ENCODE data around the gene PVR. TPM values are rescaled to one million over a fixed set of nuclear protein-coding genes. Genes with fewer than 3 reads are reported as not detected.

The PVR gene
- total RNA-seq, 2 experiments from 2014 or later: not detected

DNA sequence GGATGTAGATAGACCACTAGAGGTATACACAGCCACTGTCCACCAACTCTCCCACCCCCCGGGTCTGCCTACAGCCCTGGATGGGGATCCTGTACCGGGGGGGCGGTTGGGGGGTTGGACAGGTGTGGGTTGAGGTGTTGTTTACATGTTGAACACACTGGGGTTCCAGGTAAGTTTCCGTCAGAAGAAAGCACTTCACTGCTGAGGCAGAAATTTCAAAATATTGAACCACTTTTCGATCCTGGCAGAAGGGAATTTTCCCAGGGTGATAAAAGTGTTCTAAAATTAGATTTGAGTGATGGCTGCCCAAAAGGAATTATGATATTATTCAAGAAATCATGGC lies 48.6 kb downstream of the PVR start:
- no peak for DNase-seq (ENCODE audit: low spot score)
- Histone ChIP-seq H3K27ac (ENCODE audit: low read depth, low read length, poor library complexity, severe bottlenecking) (no peak overlapping the region), H3K79me2 (ENCODE audit: insufficient read depth, low read depth, low read length) (no peaks in the 10 kb centered on the region), H3K36me3 (ENCODE audit: insufficient read depth, low read length) (no peaks in the 10 kb centered on the region), H3K4me1 (ENCODE audit: insufficient read depth, low read length, poor library complexity, severe bottlenecking) (peaks cover 13% of the 10 kb centered on the region), H4K20me1 (ENCODE audit: insufficient read depth, low read length) (no peaks in the 10 kb centered on the region), H2AFZ (ENCODE audit: low read length) (peak overlapping the region; percentile 81; the same call in 1 of the 2 replicates), H3K4me2 (ENCODE audit: low read length) (peak overlapping the region; percentile 49), H3K9me3 (ENCODE audit: low read length) (no peaks in the 10 kb centered on the region), H3K4me3 (ENCODE audit: low read depth, low read length, poor library complexity, severe bottlenecking) (peak overlapping the region; percentile 6), H3K9me2 (ENCODE audit: insufficient read depth, low read length) (no peaks in the 10 kb centered on the region)
- ChIA-PET POLR2A (no interaction called here), CTCF (ENCODE audit: unreplicated experiment) (no interaction called here)
- intact Hi-C loops (cut with micrococcal nuclease; ENCODE audit: unreplicated experiment): no loop called here
- BruUV-seq (replicated peaks): no TSS peak
- TF ChIP-seq, protein P1, sequence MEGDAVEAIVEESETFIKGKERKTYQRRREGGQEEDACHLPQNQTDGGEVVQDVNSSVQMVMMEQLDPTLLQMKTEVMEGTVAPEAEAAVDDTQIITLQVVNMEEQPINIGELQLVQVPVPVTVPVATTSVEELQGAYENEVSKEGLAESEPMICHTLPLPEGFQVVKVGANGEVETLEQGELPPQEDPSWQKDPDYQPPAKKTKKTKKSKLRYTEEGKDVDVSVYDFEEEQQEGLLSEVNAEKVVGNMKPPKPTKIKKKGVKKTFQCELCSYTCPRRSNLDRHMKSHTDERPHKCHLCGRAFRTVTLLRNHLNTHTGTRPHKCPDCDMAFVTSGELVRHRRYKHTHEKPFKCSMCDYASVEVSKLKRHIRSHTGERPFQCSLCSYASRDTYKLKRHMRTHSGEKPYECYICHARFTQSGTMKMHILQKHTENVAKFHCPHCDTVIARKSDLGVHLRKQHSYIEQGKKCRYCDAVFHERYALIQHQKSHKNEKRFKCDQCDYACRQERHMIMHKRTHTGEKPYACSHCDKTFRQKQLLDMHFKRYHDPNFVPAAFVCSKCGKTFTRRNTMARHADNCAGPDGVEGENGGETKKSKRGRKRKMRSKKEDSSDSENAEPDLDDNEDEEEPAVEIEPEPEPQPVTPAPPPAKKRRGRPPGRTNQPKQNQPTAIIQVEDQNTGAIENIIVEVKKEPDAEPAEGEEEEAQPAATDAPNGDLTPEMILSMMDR (conservative IDR thresholded peaks at IDR 0.05; ENCODE audit: low read length): no peak

DNA sequence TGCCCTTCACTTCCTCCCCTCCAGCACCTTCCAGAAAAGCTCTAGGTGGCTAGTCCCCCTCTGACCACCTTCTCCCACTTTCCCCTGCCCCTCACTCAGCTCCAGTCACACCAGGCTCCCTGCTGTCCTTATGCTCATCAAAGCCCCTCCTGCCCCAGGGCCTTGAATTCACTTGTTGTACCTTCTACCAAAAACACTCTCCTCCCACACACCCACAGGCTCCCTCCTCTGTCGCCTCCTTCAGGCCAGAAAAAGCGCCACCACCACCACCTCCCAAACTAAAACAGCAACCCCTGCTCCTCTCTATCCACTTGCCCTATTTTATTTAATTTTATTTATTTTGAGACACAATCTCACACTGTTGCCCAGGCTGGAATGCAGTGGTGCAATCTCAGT lies 50.5 kb downstream of the PVR start:
- Histone ChIP-seq H3K79me2 (ENCODE audit: insufficient read depth, low read depth, low read length) (no peaks in the 10 kb centered on the region), H3K9me2 (ENCODE audit: insufficient read depth, low read length) (no peaks in the 10 kb centered on the region), H3K27ac (ENCODE audit: low read depth, low read length, poor library complexity, severe bottlenecking) (no peak overlapping the region), H2AFZ (ENCODE audit: low read length) (no peak overlapping the region), H3K4me3 (ENCODE audit: low read depth, low read length, poor library complexity, severe bottlenecking) (no peak overlapping the region), H3K4me1 (ENCODE audit: insufficient read depth, low read length, poor library complexity, severe bottlenecking) (peaks cover 13% of the 10 kb centered on the region), H4K20me1 (ENCODE audit: insufficient read depth, low read length) (no peaks in the 10 kb centered on the region), H3K36me3 (ENCODE audit: insufficient read depth, low read length) (no peaks in the 10 kb centered on the region), H3K4me2 (ENCODE audit: low read length) (no peak overlapping the region), H3K9me3 (ENCODE audit: low read length) (no peaks in the 10 kb centered on the region)
- no peak for DNase-seq (ENCODE audit: low spot score)
- TF ChIP-seq, protein P1 (conservative IDR thresholded peaks at IDR 0.05; ENCODE audit: low read length): peak; percentile 65
- no peak for TF ChIP-seq EZH2phosphoT487 (IDR thresholded peaks at IDR 0.05; ENCODE audit: borderline replicate concordance, low read depth, low read length)
- CTCF ChIA-PET (ENCODE audit: unreplicated experiment): interaction anchor here (0.5 kb wide), 1 partner anchor 115 kb away, joined by 4 read pairs; no protein-coding TSS in a partner anchor
- POLR2A ChIA-PET: no interaction called here
- no TSS peak for BruUV-seq (replicated peaks)
- intact Hi-C loops (cut with micrococcal nuclease; ENCODE audit: unreplicated experiment): no loop called here

DNA sequence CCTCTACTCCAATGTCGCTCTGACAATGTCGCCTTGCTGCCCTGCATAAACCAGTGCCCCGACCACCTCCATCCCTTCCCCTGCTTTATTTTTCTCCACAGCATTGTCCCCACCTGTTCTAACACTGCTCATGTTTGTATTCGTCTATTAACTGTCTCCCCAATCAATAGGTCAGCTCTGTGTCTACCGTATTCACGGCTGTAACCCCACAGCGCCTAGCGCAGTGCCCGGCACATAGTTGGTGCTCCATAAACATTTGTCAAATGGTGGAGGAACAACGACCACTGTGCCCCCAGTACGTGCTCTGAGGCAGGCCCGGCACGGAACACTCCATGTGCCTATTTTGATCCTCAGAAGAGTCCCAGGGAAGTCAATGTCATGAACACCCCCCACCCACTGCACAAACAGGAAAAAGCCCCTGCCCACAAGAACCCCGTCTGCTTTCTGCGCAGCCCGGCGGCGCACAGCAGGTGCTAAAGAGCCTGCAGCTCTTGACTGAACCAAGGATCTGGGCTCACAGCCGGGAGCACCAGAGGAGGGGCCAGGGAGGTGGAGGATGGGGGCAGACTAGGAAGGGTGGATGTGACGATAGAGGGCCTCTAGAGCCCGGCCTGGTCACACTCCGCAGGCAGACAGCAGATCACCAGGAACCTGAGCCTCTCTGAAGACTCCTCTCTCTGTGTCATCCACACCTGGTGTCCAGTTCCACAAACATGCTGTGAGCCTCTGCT lies 53.4 kb downstream of the PVR start:
- TF ChIP-seq, protein P1 (conservative IDR thresholded peaks at IDR 0.05; ENCODE audit: low read length): no peak
- TF ChIP-seq EZH2phosphoT487 (IDR thresholded peaks at IDR 0.05; ENCODE audit: borderline replicate concordance, low read depth, low read length): no peak
- Histone ChIP-seq H3K4me3 (ENCODE audit: low read depth, low read length, poor library complexity, severe bottlenecking) (no peak overlapping the region), H2AFZ (ENCODE audit: low read length) (no peak overlapping the region), H3K36me3 (ENCODE audit: insufficient read depth, low read length) (no peaks in the 10 kb centered on the region), H3K4me1 (ENCODE audit: insufficient read depth, low read length, poor library complexity, severe bottlenecking) (peaks cover 7% of the 10 kb centered on the region), H3K4me2 (ENCODE audit: low read length) (no peak overlapping the region), H3K79me2 (ENCODE audit: insufficient read depth, low read depth, low read length) (no peaks in the 10 kb centered on the region), H3K9me2 (ENCODE audit: insufficient read depth, low read length) (no peaks in the 10 kb centered on the region), H4K20me1 (ENCODE audit: insufficient read depth, low read length) (no peaks in the 10 kb centered on the region), H3K9me3 (ENCODE audit: low read length) (no peaks in the 10 kb centered on the region), H3K27ac (ENCODE audit: low read depth, low read length, poor library complexity, severe bottlenecking) (no peak overlapping the region)
- BruUV-seq (replicated peaks): no TSS peak
- ChIA-PET POLR2A (no interaction called here), CTCF (ENCODE audit: unreplicated experiment) (no interaction called here)
- DNase-seq (ENCODE audit: low spot score): no peak
- intact Hi-C loops (cut with micrococcal nuclease; ENCODE audit: unreplicated experiment): no loop called here
